Skeletal muscle satellite cell (primary cell): ENCODE results near the gene DHX9.
"Not testable (repeated sequence)": the region's sequence is repeated elsewhere in the genome, so short reads cannot be mapped to it uniquely, and the experiment has no call there.

ENCODE experiments used
- H3K27me3 ChIP-seq: 2 replicates; pipeline ENCODE4 v1.7.0; 2013; ENCODE audit warnings: low read length; ENCODE audit not compliant: control insufficient read depth, insufficient read depth
- H3K36me3 ChIP-seq: 2 replicates; pipeline ENCODE4 v1.7.0; 2013; ENCODE audit warnings: mild to moderate bottlenecking, control low read depth, low read length; ENCODE audit not compliant: insufficient read depth
- H3K4me1 ChIP-seq: 2 replicates; pipeline ENCODE4 v1.7.0; 2013; ENCODE audit warnings: low read length; ENCODE audit not compliant: control insufficient read depth, insufficient read depth
- H3K4me2 ChIP-seq: 2 replicates; pipeline ENCODE4 v1.7.0; 2013; ENCODE audit warnings: mild to moderate bottlenecking, low read length
- H3K4me3 ChIP-seq: 2 replicates; pipeline ENCODE4 v1.7.0; 2013; ENCODE audit warnings: low read length
- H3K9ac ChIP-seq: 2 replicates; pipeline ENCODE4 v1.7.0; 2013; ENCODE audit warnings: mild to moderate bottlenecking, low read depth, low read length, moderate library complexity
- H3K9me3 ChIP-seq: replicated peaks from 2 replicates; pipeline ENCODE4 v1.7.0; 2013; ENCODE audit warnings: mild to moderate bottlenecking, control low read depth, low read length

The DHX9 gene

GRCh38 chr1:182901946-182902345 lies 62.8 kb downstream of the DHX9 start:
- not testable (repeated sequence) for H3K27me3 ChIP-seq, H3K9me3 ChIP-seq, H3K4me1 ChIP-seq, H3K4me3 ChIP-seq, H3K36me3 ChIP-seq, H3K9ac ChIP-seq, H3K4me2 ChIP-seq

GRCh38 chr1:182905321-182905720 lies 66.2 kb downstream of the DHX9 start:
- Histone ChIP-seq H3K4me3 (no peak overlapping the region), H3K9me3 (no peaks in the 10 kb centered on the region), H3K4me1 (no peaks in the 10 kb centered on the region), H3K4me2 (no peak overlapping the region), H3K9ac (no peak overlapping the region), H3K27me3 (peaks cover 6% of the 10 kb centered on the region), H3K36me3 (no peaks in the 10 kb centered on the region)

GRCh38 chr1:182909578-182909977 lies 70.4 kb downstream of the DHX9 start:
- Histone ChIP-seq H3K4me3 (no peak overlapping the region), H3K4me1 (no peaks in the 10 kb centered on the region), H3K9me3 (no peaks in the 10 kb centered on the region), H3K27me3 (peaks cover 9% of the 10 kb centered on the region), H3K36me3 (no peaks in the 10 kb centered on the region), H3K9ac (no peak overlapping the region), H3K4me2 (no peak overlapping the region)

GRCh38 chr1:182910143-182910542 lies 71.0 kb downstream of the DHX9 start:
- H3K9ac ChIP-seq, result no peak overlapping the region
- no peaks in the 10 kb centered on the region for H3K9me3 ChIP-seq
- no peaks in the 10 kb centered on the region for H3K36me3 ChIP-seq
- no peaks in the 10 kb centered on the region for H3K4me1 ChIP-seq
- peaks cover 9% of the 10 kb centered on the region for H3K27me3 ChIP-seq
- no peak overlapping the region for H3K4me3 ChIP-seq
- no peak overlapping the region for H3K4me2 ChIP-seq

- no peaks in the 10 kb centered on the region for H3K4me1 ChIP-seq
- H3K4me2 ChIP-seq, result no peak overlapping the region
- peaks cover 5% of the 10 kb centered on the region for H3K27me3 ChIP-seq
- H3K9ac ChIP-seq, result no peak overlapping the region
- H3K36me3 ChIP-seq, result no peaks in the 10 kb centered on the region
- H3K9me3 ChIP-seq, result no peaks in the 10 kb centered on the region
- H3K4me3 ChIP-seq, result no peak overlapping the region
These were observed 74.3 kb downstream of the DHX9 start for GRCh38 chr1:182913401-182913800.

GRCh38 chr1:182917378-182917777 lies 78.2 kb downstream of the DHX9 start:
- Histone ChIP-seq H3K4me1 (no peaks in the 10 kb centered on the region), H3K4me3 (no peak overlapping the region), H3K9me3 (no peaks in the 10 kb centered on the region), H3K36me3 (no peaks in the 10 kb centered on the region), H3K9ac (no peak overlapping the region), H3K4me2 (no peak overlapping the region), H3K27me3 (peaks cover 3% of the 10 kb centered on the region)

GRCh38 chr1:182925661-182926060 lies 86.5 kb downstream of the DHX9 start:
- H3K4me3 ChIP-seq, result no peak overlapping the region
- peaks cover 38% of the 10 kb centered on the region for H3K27me3 ChIP-seq
- H3K9ac ChIP-seq, result no peak overlapping the region
- no peak overlapping the region for H3K4me2 ChIP-seq
- H3K9me3 ChIP-seq, result no peaks in the 10 kb centered on the region
- no peaks in the 10 kb centered on the region for H3K36me3 ChIP-seq
- no peaks in the 10 kb centered on the region for H3K4me1 ChIP-seq

GRCh38 chr1:182927693-182928433 lies 88.7 kb downstream of the DHX9 start:
- no peak overlapping the region for H3K4me2 ChIP-seq
- H3K4me3 ChIP-seq, result no peak overlapping the region
- no peaks in the 10 kb centered on the region for H3K36me3 ChIP-seq
- H3K27me3 ChIP-seq, result peaks cover 30% of the 10 kb centered on the region
- H3K9me3 ChIP-seq, result no peaks in the 10 kb centered on the region
- H3K9ac ChIP-seq, result no peak overlapping the region
- no peaks in the 10 kb centered on the region for H3K4me1 ChIP-seq

- no peak overlapping the region for H3K4me2 ChIP-seq
- no peaks in the 10 kb centered on the region for H3K4me1 ChIP-seq
- H3K9ac ChIP-seq, result no peak overlapping the region
These were observed 91.8 kb downstream of the DHX9 start for GRCh38 chr1:182930985-182931384.

GRCh38 chr1:182935716-182936115 lies 96.6 kb downstream of the DHX9 start:
- H3K4me3 ChIP-seq, result no peak overlapping the region
- H3K9ac ChIP-seq, result no peak overlapping the region
- no peaks in the 10 kb centered on the region for H3K36me3 ChIP-seq

More at GRCh38 chr1:182930985-182931384, 91.8 kb downstream of the DHX9 start:
- no peaks in the 10 kb centered on the region for H3K36me3 ChIP-seq
- H3K9me3 ChIP-seq, result peaks cover 4% of the 10 kb centered on the region
- peaks cover 15% of the 10 kb centered on the region for H3K27me3 ChIP-seq
- no peak overlapping the region for H3K4me3 ChIP-seq

More at GRCh38 chr1:182935716-182936115, 96.6 kb downstream of the DHX9 start:
- Histone ChIP-seq H3K4me1 (no peaks in the 10 kb centered on the region), H3K4me2 (no peak overlapping the region), H3K27me3 (no peaks in the 10 kb centered on the region), H3K9me3 (peaks cover 4% of the 10 kb centered on the region)
